ENCODE data around the gene NDUFS6. TPM values are rescaled to one million over a fixed set of nuclear protein-coding genes. Genes with fewer than 3 reads are reported as not detected.

NDUFS6 gene
- 146 and 181 TPM in 2 replicates for total RNA-seq

GRCh38 chr5:1801222-1801966, at the start of gene NDUFS6:
Gene NDUFS6 (plus strand): TSS chr5:1801407. CDS start chr5:1801418, 11 bp downstream.
- H3K4me3 ChIP-seq (ENCODE audit: low read depth, low read length), result peak within 1 kb of the TSS; percentile 68
- DNase-seq (ENCODE audit: low read depth), result no peak
- no peak for TF ChIP-seq CTCF (conservative IDR thresholded peaks at IDR 0.05; ENCODE audit: low read depth, low read length)

GRCh38 chr5:1751864-1752822, 49.1 kb upstream of the NDUFS6 start:
- DNase-seq (ENCODE audit: low read depth), result no peak
- no peak for TF ChIP-seq CTCF (conservative IDR thresholded peaks at IDR 0.05; ENCODE audit: low read depth, low read length)
- no peak overlapping the region for H3K4me3 ChIP-seq (ENCODE audit: low read depth, low read length)

GRCh38 chr5:1752881-1753280, 48.3 kb upstream of the NDUFS6 start:
- no peak for TF ChIP-seq CTCF (conservative IDR thresholded peaks at IDR 0.05; ENCODE audit: low read depth, low read length)
- no peak overlapping the region for H3K4me3 ChIP-seq (ENCODE audit: low read depth, low read length)
- no peak for DNase-seq (ENCODE audit: low read depth)

- H3K4me3 ChIP-seq (ENCODE audit: low read depth, low read length), result no peak overlapping the region
- no peak for DNase-seq (ENCODE audit: low read depth)
- no peak for TF ChIP-seq CTCF (conservative IDR thresholded peaks at IDR 0.05; ENCODE audit: low read depth, low read length)
These were observed 47.7 kb upstream of the NDUFS6 start for GRCh38 chr5:1753490-1753889.

GRCh38 chr5:1754531-1755220, 46.5 kb upstream of the NDUFS6 start:
- H3K4me3 ChIP-seq (ENCODE audit: low read depth, low read length), result no peak overlapping the region
- no peak for DNase-seq (ENCODE audit: low read depth)
- no peak for TF ChIP-seq CTCF (conservative IDR thresholded peaks at IDR 0.05; ENCODE audit: low read depth, low read length)

- TF ChIP-seq CTCF (conservative IDR thresholded peaks at IDR 0.05; ENCODE audit: low read depth, low read length), result no peak
- no peak for DNase-seq (ENCODE audit: low read depth)
- no peak overlapping the region for H3K4me3 ChIP-seq (ENCODE audit: low read depth, low read length)
These were observed 45.8 kb upstream of the NDUFS6 start for GRCh38 chr5:1755321-1755949.

Measured in epithelial cell of proximal tubule (primary cell).